Panc1 (cell line): ENCODE results near the gene KCNIP4. TPM values are rescaled to one million over a fixed set of nuclear protein-coding genes. Genes with fewer than 3 reads are reported as not detected.

Experiments
- ATAC-seq: fragments of 200-7000 bp; cut with Tn5 transposase; 2 replicates; pipeline ENCODE4 v1.9.1; 2020; ENCODE audit warnings: mild to moderate bottlenecking, moderate library complexity
- BruUV-seq: library from RNA; stranded (reverse); fragments of 400-500 nt; replicated peaks from 2 replicates; lab custom pipeline; 2021; lab: Mats Ljungman, UMichigan
- CTCF ChIA-PET: fragments of 300-600 bp; sonication (Branson Sonifier 250); formaldehyde crosslinking; loops from one replicate; lab custom pipeline; 2022; ENCODE audit warnings: antibody characterized with exemption; lab: Charles Lee
- POLR2A ChIA-PET: fragments of 300-600 bp; sonication (Branson Sonifier 250); formaldehyde crosslinking; loops from one replicate; lab custom pipeline; 2022; ENCODE audit warnings: antibody characterized with exemption; lab: Charles Lee
- DNase-seq: peaks from one replicate; pipeline ENCODE4 v3.0.0-alpha.2; 2010; ENCODE audit warnings: low read depth, low spot score
- H3K27ac ChIP-seq: 2 replicates; pipeline ENCODE4 v1.5.1; 2011; ENCODE audit warnings: mild to moderate bottlenecking, low read length, inconsistent platforms
- H3K27me3 ChIP-seq: fragments of 200-500 bp; sonication (Bioruptor generic); 2 replicates; pipeline ENCODE4 v1.6.0; 2014; ENCODE audit warnings: low read length, inconsistent platforms; ENCODE audit not compliant: control insufficient read depth, insufficient read depth
- H3K36me3 ChIP-seq: fragments of 200-500 bp; sonication (Bioruptor generic); 2 replicates; pipeline ENCODE4 v1.5.1; 2014; ENCODE audit warnings: inconsistent platforms, mild to moderate bottlenecking, low read length, moderate library complexity; ENCODE audit not compliant: control insufficient read depth, insufficient read depth
- H3K4me1 ChIP-seq: 2 replicates; pipeline ENCODE4 v1.5.1; 2011; ENCODE audit warnings: inconsistent platforms, mild to moderate bottlenecking, low read length, moderate library complexity; ENCODE audit not compliant: control insufficient read depth, insufficient read depth
- H3K4me3 ChIP-seq, 2 experiments: 2 replicates each; pipeline ENCODE4 v1.5.1; 2011 to 2012; ENCODE audit warnings: low read depth in 2 of 2, low read length in 2 of 2, mild to moderate bottlenecking in 2 of 2, inconsistent platforms in 1 of 2, moderate library complexity in 1 of 2
- H3K9me3 ChIP-seq: fragments of 200-500 bp; sonication (Bioruptor generic); 2 replicates; pipeline ENCODE4 v1.5.1; 2014; ENCODE audit warnings: low read depth, mild to moderate bottlenecking, inconsistent platforms, low read length, moderate library complexity; ENCODE audit not compliant: control insufficient read depth, insufficient read depth
- CTCF ChIP-seq: fragments of 450-650 bp; IDR thresholded peaks from 2 replicates; pipeline ENCODE4 v1.5.1; 2017; ENCODE audit warnings: mild to moderate bottlenecking
- POLR2AphosphoS5 ChIP-seq: IDR thresholded peaks from 2 replicates; pipeline ENCODE4 v1.6.1; 2012; ENCODE audit warnings: mild to moderate bottlenecking, low read depth, low read length, moderate library complexity
- REST ChIP-seq, 2 experiments: IDR thresholded peaks; 2 replicates each; pipeline ENCODE4 v1.6.1; 2011 to 2012; ENCODE audit warnings: low read depth in 2 of 2, control low read depth in 1 of 2, low read length in 1 of 2, mild to moderate bottlenecking in 1 of 2, moderate library complexity in 1 of 2; ENCODE audit not compliant: insufficient read depth in 1 of 2
- SIN3A ChIP-seq: IDR thresholded peaks from 2 replicates; pipeline ENCODE4 v1.6.1; 2012; ENCODE audit warnings: low read depth, mild to moderate bottlenecking, low read length, moderate library complexity, borderline replicate concordance; ENCODE audit not compliant: insufficient read depth
- TCF7L2 ChIP-seq: IDR thresholded peaks from 2 replicates; pipeline ENCODE4 v1.6.1; 2011; ENCODE audit warnings: mild to moderate bottlenecking, low read depth, low read length, inconsistent platforms
- in situ Hi-C: cut with HindIII; loops from 2 replicates; pipeline ENCODE4 v1.10.0; 2016; ENCODE audit warnings: low sequenced_read_pairs, low pct_unique_long_range_greater_than_20kb
- intact Hi-C: fragments of 100-400 bp; cut with micrococcal nuclease; formaldehyde crosslinking; loops from one replicate; pipeline ENCODE4 v1.10.0; 2022; ENCODE audit not compliant: unreplicated experiment
- microRNA-seq: library from miRNA; unstranded; fragments of <30 nt; microRNA quantifications from one replicate; pipeline ENCODE4 v1.1.0, GENCODE V29; 2020; ENCODE audit not compliant: unreplicated experiment
- total RNA-seq: library from RNA; stranded (reverse); gene quantifications from one replicate; pipeline ENCODE4 v1.2.1, GENCODE V29; 2021; ENCODE audit not compliant: unreplicated experiment

The KCNIP4 gene
- total RNA-seq, 1 experiment from 2014 or later = not detected

- BruUV-seq = no TSS peak
- H3K27ac ChIP-seq = no peak overlapping the region
- no peaks in the 10 kb centered on the region for H3K27me3 ChIP-seq
- ATAC-seq (no peak), DNase-seq (no peak)
- TF ChIP-seq REST (IDR thresholded peaks at IDR 0.05; ENCODE audit: insufficient read depth in 1 of 2, low read depth in 2 of 2, low read length in 1 of 2) (no peak), SIN3A (no peak), TCF7L2 (no peak), POLR2AphosphoS5 (no peak), CTCF (no peak)
- in situ Hi-C loops = no loop called here
- ChIA-PET POLR2A (no interaction called here), CTCF (no interaction called here)
- no peak overlapping the region for H3K4me3 ChIP-seq
- no peaks in the 10 kb centered on the region for H3K9me3 ChIP-seq
- H3K36me3 ChIP-seq = no peaks in the 10 kb centered on the region
- intact Hi-C loops = loop anchor here (10.0 kb wide), 2 partner anchors 125 to 1995 kb away; no protein-coding TSS in a partner anchor
- H3K4me1 ChIP-seq = no peaks in the 10 kb centered on the region
These were observed 1268.6 kb downstream of the KCNIP4 start for GRCh38 chr4:20679951-20680350.

Small RNAs within 50 kb of the gene (microRNA-seq; reads per million reads assigned to microRNA genes)
- not detected for gene MIR7978
